ENCODE measurements around the gene PTPRA.

DNA sequence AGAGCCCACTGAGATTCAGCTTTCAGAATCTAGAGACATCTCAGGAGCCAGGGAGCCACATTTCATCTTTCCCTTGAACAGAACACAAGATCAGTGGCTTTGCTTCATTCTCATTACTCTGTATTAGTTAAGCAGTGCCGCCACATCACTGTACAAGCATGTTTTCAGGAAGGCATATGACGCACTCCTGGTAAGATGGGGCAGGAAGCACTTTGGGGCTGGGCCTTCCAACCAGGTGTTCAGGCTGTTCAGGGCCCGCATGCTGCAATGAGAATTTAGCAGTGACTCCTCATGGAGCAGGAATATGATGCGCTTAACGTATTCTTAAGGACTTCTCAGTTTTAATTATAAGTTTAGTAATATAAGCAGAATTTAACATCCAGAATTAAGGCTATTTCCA lies 140.5 kb downstream of the PTPRA start:
- TF ChIP-seq RNF2 (IDR thresholded peaks at IDR 0.05) = no peak
- TF ChIP-seq POLR2AphosphoS5 (IDR thresholded peaks at IDR 0.05; ENCODE audit: control insufficient read depth, insufficient read depth, low read depth, low read length) = no peak
- TF ChIP-seq, protein P1, sequence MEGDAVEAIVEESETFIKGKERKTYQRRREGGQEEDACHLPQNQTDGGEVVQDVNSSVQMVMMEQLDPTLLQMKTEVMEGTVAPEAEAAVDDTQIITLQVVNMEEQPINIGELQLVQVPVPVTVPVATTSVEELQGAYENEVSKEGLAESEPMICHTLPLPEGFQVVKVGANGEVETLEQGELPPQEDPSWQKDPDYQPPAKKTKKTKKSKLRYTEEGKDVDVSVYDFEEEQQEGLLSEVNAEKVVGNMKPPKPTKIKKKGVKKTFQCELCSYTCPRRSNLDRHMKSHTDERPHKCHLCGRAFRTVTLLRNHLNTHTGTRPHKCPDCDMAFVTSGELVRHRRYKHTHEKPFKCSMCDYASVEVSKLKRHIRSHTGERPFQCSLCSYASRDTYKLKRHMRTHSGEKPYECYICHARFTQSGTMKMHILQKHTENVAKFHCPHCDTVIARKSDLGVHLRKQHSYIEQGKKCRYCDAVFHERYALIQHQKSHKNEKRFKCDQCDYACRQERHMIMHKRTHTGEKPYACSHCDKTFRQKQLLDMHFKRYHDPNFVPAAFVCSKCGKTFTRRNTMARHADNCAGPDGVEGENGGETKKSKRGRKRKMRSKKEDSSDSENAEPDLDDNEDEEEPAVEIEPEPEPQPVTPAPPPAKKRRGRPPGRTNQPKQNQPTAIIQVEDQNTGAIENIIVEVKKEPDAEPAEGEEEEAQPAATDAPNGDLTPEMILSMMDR (IDR thresholded peaks at IDR 0.05 in 2 of 3, conservative IDR thresholded peaks at IDR 0.05 in 1 of 3; ENCODE audit: insufficient read depth in 2 of 3, low read depth in 1 of 3, low read length in 3 of 3) = no peak
- no peak for TF ChIP-seq PHF20 (IDR thresholded peaks at IDR 0.05; ENCODE audit: partially characterized antibody)
- TF ChIP-seq RBM17 (IDR thresholded peaks at IDR 0.05; ENCODE audit: borderline replicate concordance, low read depth, low read length) = no peak
- no peak for TF ChIP-seq CCAR2 (IDR thresholded peaks at IDR 0.05; ENCODE audit: low read depth, low read length)
- TF ChIP-seq LARP7 (IDR thresholded peaks at IDR 0.05) = no peak
- no peak for TF ChIP-seq CBFB (CRISPR knock-in tag; IDR thresholded peaks at IDR 0.05)
- TF ChIP-seq PTRF (tag; IDR thresholded peaks at IDR 0.05) = no peak
- no peak for TF ChIP-seq RHOXF2B (CRISPR knock-in tag; conservative IDR thresholded peaks at IDR 0.05)
- no peak for TF ChIP-seq TAF1 (IDR thresholded peaks at IDR 0.05; ENCODE audit: control insufficient read depth, extremely low read depth, insufficient read depth, low read length, severe bottlenecking)
- no peak for TF ChIP-seq ZNF766 (CRISPR knock-in tag; conservative IDR thresholded peaks at IDR 0.05)
- no peak for TF ChIP-seq SPI1 (IDR thresholded peaks at IDR 0.05; ENCODE audit: borderline replicate concordance, low read depth, low read length)

All from K562 (cell line).